Spleen (tissue), 11 donors: Measurements from ENCODE around the gene EXOSC5. TPM values are rescaled to one million over a fixed set of nuclear protein-coding genes. Genes with fewer than 3 reads are reported as not detected.
"Not testable (repeated sequence)": the region's sequence is repeated elsewhere in the genome, so short reads cannot be mapped to it uniquely, and the experiment has no call there.

Experiments
- DNase-seq: peaks from one replicate; pipeline ENCODE4 v3.0.0-alpha.2; 2020
- H3K27ac ChIP-seq, 8 donors: fragments of 200-600 bp; sonication (generic) in 7 of 8; 1 replicate in 4 of 8; 2 replicates in 4 of 8; pipeline versions ENCODE4 v1.5.0 to v1.8.0; 2016 to 2021; ENCODE audit warnings: inconsistent platforms in 4 of 8, mild to moderate bottlenecking in 4 of 8, moderate library complexity in 1 of 8
- H3K27me3 ChIP-seq, 7 donors: fragments of 200-600 bp; sonication (generic) in 6 of 7; replicated peaks in 1 of 7; 1 replicate in 4 of 7; 2 replicates in 3 of 7; pipeline versions ENCODE4 v1.5.0 to v1.8.0; 2016 to 2021; ENCODE audit warnings: inconsistent platforms in 3 of 7, mild to moderate bottlenecking in 1 of 7
- H3K36me3 ChIP-seq, 6 donors: fragments of 200-600 bp; sonication (generic) in 5 of 6; 1 replicate in 4 of 6; 2 replicates in 2 of 6; pipeline versions ENCODE4 v1.5.0 to v1.8.0; 2016 to 2021; ENCODE audit warnings: inconsistent platforms in 2 of 6
- H3K4me1 ChIP-seq, 6 donors: fragments of 200-600 bp; sonication (generic) in 5 of 6; 1 replicate in 3 of 6; 2 replicates in 3 of 6; pipeline versions ENCODE4 v1.5.0 to v1.8.0; 2016 to 2021; ENCODE audit warnings: inconsistent platforms in 3 of 6
- H3K4me3 ChIP-seq, 8 donors: fragments of 200-600 bp; sonication (generic) in 7 of 8; 1 replicate in 4 of 8; 2 replicates in 4 of 8; pipeline versions ENCODE4 v1.5.0 to v1.8.0; 2016 to 2021; ENCODE audit warnings: inconsistent platforms in 4 of 8, mild to moderate bottlenecking in 4 of 8, moderate library complexity in 2 of 8
- H3K9me3 ChIP-seq, 8 donors: fragments of 200-600 bp; sonication (generic) in 7 of 8; 1 replicate in 4 of 8; 2 replicates in 4 of 8; pipeline versions ENCODE4 v1.5.0 to v1.8.0; 2016 to 2021; ENCODE audit warnings: inconsistent platforms in 4 of 8
- CTCF ChIP-seq, 11 experiments: fragments of 200-600 bp in 7 of 11; fragments of 450-650 bp in 4 of 11; sonication (generic) in 4 of 11; IDR thresholded peaks in 8 of 11; conservative IDR thresholded peaks in 3 of 11; 1 replicate in 7 of 11; 2 replicates in 4 of 11; pipeline versions ENCODE4 v1.4.0 to v1.8.0; 2016 to 2021; ENCODE audit warnings: antibody characterized with exemption in 11 of 11, inconsistent platforms in 4 of 11, mild to moderate bottlenecking in 1 of 11
- POLR2A ChIP-seq, 3 donors: fragments of 450-650 bp; IDR thresholded peaks; one replicate each; pipeline ENCODE4 v1.5.1; 2017; ENCODE audit warnings: antibody characterized with exemption in 3 of 3, mild to moderate bottlenecking in 1 of 3
- POLR2AphosphoS5 ChIP-seq, 3 donors: sonication (generic); formaldehyde crosslinking; IDR thresholded peaks; one replicate each; pipeline ENCODE4 v1.5.1; 2017; ENCODE audit warnings: antibody characterized with exemption in 3 of 3
- WGBS, 5 donors: extraction: QIAGEN DNeasy Blood & Tissue Kit in 3 of 5; methylation state at CpG; one replicate each; pipeline versions ENCODE4 v1.1.5 to v1.1.7; 2013 to 2018; 5-methylcytosine and 5-hydroxymethylcytosine counted together
- intact Hi-C: fragments of 100-400 bp; cut with DNase I; formaldehyde crosslinking; loops from one replicate; pipeline ENCODE4 v1.15.0; 2023; ENCODE audit warnings: low total_unique reads
- polyA plus RNA-seq, 3 donors: library from polyadenylated mRNA; stranded (reverse); fragments of 200-250 nt; gene quantifications; one replicate each; pipeline ENCODE4 v1.2.1, GENCODE V29; 2013
- total RNA-seq, 7 donors: library from RNA; depleted of rRNA in 3 of 7; stranded (reverse); fragments of >200 nt in 3 of 7; fragmentation: NEBNext Ultra II Directional in 4 of 7; extraction: Animal tissue kit (Norgen Biotek cat#: 25700) in 4 of 7; gene quantifications; one replicate each; pipeline versions ENCODE4 v1.1.0 to v1.2.1, GENCODE V29; 2016 to 2021
- donor health status: healthy with polysubstance abuse.
- donor health status: DM: no; HTN: no; CAD: no; lungs with moderate emphysema.
- donor health status: DM: no; HTN: no; CAD: no.
- donor health status: Bipolar disorder and iron deficiency.
- donor health status: healthy.
- donor health status: DM: no; HTN: no; CAD: no.
- donor health status: DM: yes; HTN: yes; CAD: no.

The EXOSC5 gene
- total and polyA plus RNA-seq, 10 donors = 10.1 to 53.8 (median 16.8) TPM

- WGBS, 5 donors = 2 to 3% (median 2%) methylated on average over 22 of the region's 22 CpGs
- intact Hi-C loops = no loop called here
- Histone ChIP-seq H3K4me3 (peak overlapping the region; percentile 76 to 100 (median 98)), H3K9me3 (no peaks in the 10 kb centered on the region), H3K27me3 (no peaks in the 10 kb centered on the region), H3K4me1 (peaks cover 35 to 88% (median 60%) of the 10 kb centered on the region in 6 donors), H3K27ac (peak overlapping the region; percentile 70 to 98 (median 95)), H3K36me3 (peaks cover 0 to 34% (median 24%) of the 10 kb centered on the region in 6 donors)
- no peak for DNase-seq
- TF ChIP-seq POLR2A (IDR thresholded peaks at IDR 0.05) (no peak), CTCF (IDR thresholded peaks at IDR 0.05 in 8 of 11, conservative IDR thresholded peaks at IDR 0.05 in 3 of 11) (no peak)
Observed at GRCh38 chr19:41350735-41351338, 46.3 kb downstream of the EXOSC5 start.

GRCh38 chr19:41346916-41347315 is 50.2 kb downstream of the EXOSC5 start:
- H3K4me3 ChIP-seq, H3K9me3 ChIP-seq, H3K27ac ChIP-seq, DNase-seq, H3K27me3 ChIP-seq: not testable (repeated sequence)
- H3K4me1 ChIP-seq = peaks cover 24 to 100% (median 66%) of the 10 kb centered on the region in 6 donors
- 81 to 95% (median 92%) methylated on average over 9 of the region's 9 CpGs for WGBS, 5 donors
- peaks cover 4 to 73% (median 55%) of the 10 kb centered on the region in 6 donors for H3K36me3 ChIP-seq
- intact Hi-C loops = loop anchor here (2.0 kb wide), 1 partner anchor 18 kb away; no protein-coding TSS in a partner anchor

GRCh38 chr19:41344162-41344561 is 53.0 kb downstream of the EXOSC5 start:
- Histone ChIP-seq H3K4me1 (peaks cover 12 to 100% (median 46%) of the 10 kb centered on the region in 6 donors), H3K36me3 (peaks cover 4 to 97% (median 82%) of the 10 kb centered on the region in 6 donors)

GRCh38 chr19:41341669-41342490 is 55.3 kb downstream of the EXOSC5 start:
- Histone ChIP-seq H3K4me1 (peaks cover 7 to 100% (median 34%) of the 10 kb centered on the region in 6 donors), H3K9me3 (no peaks in the 10 kb centered on the region), H3K27ac (peak overlapping the region in 7 of 8 donors; percentile 39 to 80 (median 56)), H3K4me3 (peak overlapping the region in 3 of 8 donors; percentile 7 to 38 (median 10)), H3K36me3 (peaks cover 4 to 100% (median 88%) of the 10 kb centered on the region in 6 donors), H3K27me3 (no peaks in the 10 kb centered on the region)
- 69 to 78% (median 75%) methylated on average over 18 to 20 of the region's 20 CpGs for WGBS, 5 donors
- intact Hi-C loops = no loop called here
- DNase-seq = peak; percentile 82
- TF ChIP-seq POLR2AphosphoS5 (IDR thresholded peaks at IDR 0.05) = peak in 1 of 3 donors; percentile 63
- peak in 1 of 11 experiments; percentile 12 for TF ChIP-seq CTCF (IDR thresholded peaks at IDR 0.05 in 8 of 11, conservative IDR thresholded peaks at IDR 0.05 in 3 of 11)
- TF ChIP-seq POLR2A (IDR thresholded peaks at IDR 0.05) = no peak

More at GRCh38 chr19:41344162-41344561, 53.0 kb downstream of the EXOSC5 start:
- intact Hi-C loops = no loop called here
- no peak for TF ChIP-seq POLR2AphosphoS5 (IDR thresholded peaks at IDR 0.05)
- no peak for TF ChIP-seq CTCF (IDR thresholded peaks at IDR 0.05 in 8 of 11, conservative IDR thresholded peaks at IDR 0.05 in 3 of 11)
- no peak for TF ChIP-seq POLR2A (IDR thresholded peaks at IDR 0.05)
- Histone ChIP-seq H3K4me3 (no peak overlapping the region), H3K27ac (peak overlapping the region in 2 of 8 donors; percentile 22 to 41), H3K27me3 (no peaks in the 10 kb centered on the region), H3K9me3 (no peaks in the 10 kb centered on the region)
- DNase-seq = no peak
- 86 to 100% (median 97%) methylated on average over 2 of the region's 2 CpGs for WGBS, 5 donors
